Smooth muscle cell (in vitro differentiated cells): ENCODE measurements around the gene HS6ST1. TPM values are rescaled to one million over a fixed set of nuclear protein-coding genes. Genes with fewer than 3 reads are reported as not detected.

ENCODE experiments used
- DNase-seq: peaks from one replicate; lab custom pipeline; 2025; ENCODE audit not compliant: unreplicated experiment; lab: John Stamatoyannopoulos, UW
- H2AFZ ChIP-seq: fragments of 200-600 bp; sonication (generic); 2 replicates; pipeline ENCODE4 v1.6.0; 2016; ENCODE audit warnings: antibody characterized with exemption, low read depth, mild to moderate bottlenecking
- H3F3A ChIP-seq: fragments of 200-600 bp; sonication (generic); 2 replicates; pipeline ENCODE4 v1.6.0; 2017; ENCODE audit warnings: antibody characterized with exemption, low read depth
- H3K27ac ChIP-seq: fragments of 200-600 bp; sonication (generic); 2 replicates; pipeline ENCODE4 v1.5.1; 2016; ENCODE audit warnings: low read depth, mild to moderate bottlenecking
- H3K27me3 ChIP-seq: fragments of 200-600 bp; sonication (generic); 2 replicates; pipeline ENCODE4 v1.6.1; 2016; ENCODE audit warnings: low read depth, mild to moderate bottlenecking
- H3K36me3 ChIP-seq: fragments of 200-600 bp; sonication (generic); 2 replicates; pipeline ENCODE4 v1.5.1; 2016; ENCODE audit warnings: low read depth
- H3K4me1 ChIP-seq: fragments of 200-600 bp; sonication (generic); 2 replicates; pipeline ENCODE4 v1.5.1; 2016; ENCODE audit warnings: low read depth
- H3K4me2 ChIP-seq: fragments of 200-600 bp; sonication (generic); 2 replicates; pipeline ENCODE4 v1.6.0; 2016; ENCODE audit warnings: mild to moderate bottlenecking
- H3K4me3 ChIP-seq: fragments of 200-600 bp; sonication (generic); 2 replicates; pipeline ENCODE4 v1.5.1; 2016; ENCODE audit warnings: mild to moderate bottlenecking
- H3K79me2 ChIP-seq: fragments of 200-600 bp; sonication (generic); 2 replicates; pipeline ENCODE4 v1.6.0; 2016; ENCODE audit warnings: low read depth, mild to moderate bottlenecking
- H3K9ac ChIP-seq: fragments of 200-600 bp; sonication (generic); 2 replicates; pipeline ENCODE4 v1.6.0; 2016; ENCODE audit warnings: low read depth
- H3K9me3 ChIP-seq: fragments of 200-600 bp; sonication (generic); replicated peaks from 2 replicates; pipeline ENCODE4 v1.5.1; 2016; ENCODE audit warnings: low read depth
- H4K20me1 ChIP-seq: fragments of 200-600 bp; sonication (generic); 2 replicates; pipeline ENCODE4 v1.6.0; 2016; ENCODE audit warnings: low read depth
- CTCF ChIP-seq: fragments of 200-600 bp; sonication (generic); IDR thresholded peaks from 2 replicates; pipeline ENCODE4 v1.5.1; 2017; ENCODE audit warnings: borderline replicate concordance, mild to moderate bottlenecking, antibody characterized with exemption; ENCODE audit not compliant: insufficient read depth, poor library complexity, severe bottlenecking
- WGBS: methylation state at CpG from one replicate; pipeline ENCODE4 v1.1.7; 2016; ENCODE audit warnings: low lambda C conversion rate; 5-methylcytosine and 5-hydroxymethylcytosine counted together
- polyA plus RNA-seq: library from polyadenylated mRNA; unstranded; fragments of >200 nt; fragmentation: Nextera tagmentation; extraction: Ambion mirVana; gene quantifications from 2 replicates; pipeline ENCODE4 v1.2.1, GENCODE V29; 2016
- total RNA-seq: library from RNA; depleted of rRNA; stranded (reverse); fragments of >200 nt; gene quantifications from 2 replicates; pipeline ENCODE4 v1.2.3, GENCODE V29; 2014

The HS6ST1 gene
- total and polyA plus RNA-seq, 2 experiments from 2014 or later: 9.3 to 13.0 TPM

GRCh38 chr2:128301501-128301966 is 17.1 kb downstream of the HS6ST1 start:
- H3K27ac ChIP-seq: peak overlapping the region; percentile 86

GRCh38 chr2:128301021-128301420 is 17.6 kb downstream of the HS6ST1 start:
- no peaks in the 10 kb centered on the region for H3K36me3 ChIP-seq
- H4K20me1 ChIP-seq: peaks cover 2% of the 10 kb centered on the region
- no peak for TF ChIP-seq CTCF
- no peak overlapping the region for H3K4me3 ChIP-seq
- H3K4me2 ChIP-seq: peak overlapping the region; percentile 58
- DNase-seq: no peak
- H3K27me3 ChIP-seq: no peaks in the 10 kb centered on the region
- H3K79me2 ChIP-seq: peaks cover 24% of the 10 kb centered on the region
- H3K27ac ChIP-seq: peak overlapping the region; percentile 85
- H3K9ac ChIP-seq: peak overlapping the region; percentile 47
- H3F3A ChIP-seq: peaks cover 3% of the 10 kb centered on the region
- H3K4me1 ChIP-seq: peaks cover 9% of the 10 kb centered on the region
- H2AFZ ChIP-seq: no peak overlapping the region
- no peaks in the 10 kb centered on the region for H3K9me3 ChIP-seq
- WGBS: 81% methylated on average over 8 of the region's 8 CpGs

More at GRCh38 chr2:128301501-128301966, 17.1 kb downstream of the HS6ST1 start:
- peak overlapping the region; percentile 58 for H3K4me2 ChIP-seq
- H4K20me1 ChIP-seq: peaks cover 3% of the 10 kb centered on the region
- peak overlapping the region; percentile 21 for H3K9ac ChIP-seq
- H2AFZ ChIP-seq: no peak overlapping the region
- no peaks in the 10 kb centered on the region for H3K36me3 ChIP-seq
- no peak overlapping the region for H3K4me3 ChIP-seq
- H3K79me2 ChIP-seq: peaks cover 22% of the 10 kb centered on the region
- H3K9me3 ChIP-seq: no peaks in the 10 kb centered on the region
- DNase-seq: peak; percentile 32
- no peaks in the 10 kb centered on the region for H3K27me3 ChIP-seq
- peaks cover 3% of the 10 kb centered on the region for H3F3A ChIP-seq
- 36% methylated on average over 13 of the region's 13 CpGs for WGBS
- H3K4me1 ChIP-seq: peaks cover 15% of the 10 kb centered on the region
- TF ChIP-seq CTCF: no peak

DNA sequence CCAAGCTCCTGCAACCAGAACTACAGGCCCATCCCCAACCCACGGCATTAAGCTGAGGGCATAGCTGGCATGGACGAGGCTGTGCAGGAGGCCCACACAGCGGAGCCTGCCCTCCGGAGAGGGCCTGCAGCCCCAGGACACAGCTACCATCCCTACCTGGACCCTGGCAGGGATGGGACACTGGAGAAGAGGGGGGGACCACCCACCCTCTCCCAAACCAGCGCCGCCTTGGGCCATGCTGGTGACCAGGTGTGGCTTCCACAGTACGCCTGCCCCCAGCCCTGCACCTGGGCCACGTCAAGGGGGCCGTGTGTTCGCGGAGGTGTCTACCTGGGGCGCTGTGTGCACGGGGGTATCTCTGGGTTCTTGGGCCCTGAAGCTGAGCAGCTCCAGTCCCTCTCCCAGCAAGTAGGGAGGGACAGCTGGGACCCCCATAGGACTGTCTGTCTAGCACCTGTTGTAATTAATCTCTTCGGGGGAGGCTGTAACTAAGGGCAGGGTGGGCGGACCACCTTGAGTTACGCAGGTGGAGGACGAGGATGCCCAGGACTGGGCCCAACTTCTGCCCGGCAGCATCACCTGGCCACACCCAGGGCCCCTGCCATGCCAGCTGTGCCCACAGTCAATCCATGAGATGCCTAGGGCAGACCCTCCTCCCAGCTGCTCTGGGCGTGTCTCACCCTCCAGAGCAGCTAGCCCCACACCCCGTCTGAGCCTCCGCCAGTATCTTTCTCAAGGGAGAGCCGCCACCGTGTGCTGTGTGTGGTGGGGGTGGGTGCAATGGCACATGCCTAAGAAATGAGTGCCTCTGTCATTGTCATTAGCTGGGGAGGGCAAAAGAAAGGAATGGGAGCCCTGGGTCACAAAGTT is 18.3 kb downstream of the HS6ST1 start:
- Histone ChIP-seq H3K4me2 (peak overlapping the region; percentile 58), H3K79me2 (peaks cover 24% of the 10 kb centered on the region), H3K27ac (peak overlapping the region; percentile 85), H4K20me1 (peaks cover 7% of the 10 kb centered on the region), H3K9me3 (no peaks in the 10 kb centered on the region), H3K4me1 (peaks cover 3% of the 10 kb centered on the region), H3K4me3 (no peak overlapping the region), H2AFZ (no peak overlapping the region), H3K36me3 (no peaks in the 10 kb centered on the region), H3K27me3 (no peaks in the 10 kb centered on the region), H3K9ac (peak overlapping the region; percentile 47), H3F3A (no peaks in the 10 kb centered on the region)
- DNase-seq: no peak
- TF ChIP-seq CTCF: no peak
- WGBS: 85% methylated on average over 23 of the region's 23 CpGs
